Measurements from ENCODE around the gene TRAPPC3.

The TRAPPC3 gene

GRCh38 chr1:36151845-36152203, 2.5 kb upstream of the TRAPPC3 start:
- Histone ChIP-seq H3K4me3 (ENCODE audit: insufficient read depth, low read depth, low read length, poor library complexity, severe bottlenecking) (peak overlapping the region; percentile 22), H3K36me3 (ENCODE audit: control insufficient read depth, insufficient read depth, low read length) (no peaks in the 10 kb centered on the region), H3K9me3 (ENCODE audit: control insufficient read depth, low read length) (no peaks in the 10 kb centered on the region), H3K4me1 (ENCODE audit: control insufficient read depth, insufficient read depth, low read length, poor library complexity, severe bottlenecking) (peaks cover 59% of the 10 kb centered on the region), H3K27ac (ENCODE audit: insufficient read depth, low read length, poor library complexity, severe bottlenecking) (peak overlapping the region; percentile 91), H3K27me3 (replicated peaks; ENCODE audit: control insufficient read depth, insufficient read depth, low read length, poor library complexity, severe bottlenecking) (no peaks in the 10 kb centered on the region)
- peak; percentile 38 to 56 (median 50) for DNase-seq

- DNase-seq = no peak
- H3K9me3 ChIP-seq (ENCODE audit: control insufficient read depth, low read length) = no peaks in the 10 kb centered on the region
- no peaks in the 10 kb centered on the region for H3K36me3 ChIP-seq (ENCODE audit: control insufficient read depth, insufficient read depth, low read length)
- peaks cover 59% of the 10 kb centered on the region for H3K4me1 ChIP-seq (ENCODE audit: control insufficient read depth, insufficient read depth, low read length, poor library complexity, severe bottlenecking)
- H3K27me3 ChIP-seq (replicated peaks; ENCODE audit: control insufficient read depth, insufficient read depth, low read length, poor library complexity, severe bottlenecking) = no peaks in the 10 kb centered on the region
- peak overlapping the region; percentile 91 for H3K27ac ChIP-seq (ENCODE audit: insufficient read depth, low read length, poor library complexity, severe bottlenecking)
- H3K4me3 ChIP-seq (ENCODE audit: insufficient read depth, low read depth, low read length, poor library complexity, severe bottlenecking) = peak overlapping the region; percentile 22
Observed at GRCh38 chr1:36151134-36151844, 2.0 kb upstream of the TRAPPC3 start.

- Histone ChIP-seq H3K27ac (ENCODE audit: insufficient read depth, low read length, poor library complexity, severe bottlenecking) (peak overlapping the region; percentile 91), H3K27me3 (replicated peaks; ENCODE audit: control insufficient read depth, insufficient read depth, low read length, poor library complexity, severe bottlenecking) (no peaks in the 10 kb centered on the region), H3K4me1 (ENCODE audit: control insufficient read depth, insufficient read depth, low read length, poor library complexity, severe bottlenecking) (peaks cover 59% of the 10 kb centered on the region), H3K4me3 (ENCODE audit: insufficient read depth, low read depth, low read length, poor library complexity, severe bottlenecking) (peak overlapping the region; percentile 10), H3K9me3 (ENCODE audit: control insufficient read depth, low read length) (no peaks in the 10 kb centered on the region), H3K36me3 (ENCODE audit: control insufficient read depth, insufficient read depth, low read length) (no peaks in the 10 kb centered on the region)
- DNase-seq = peak; percentile 62 to 69 (median 66)
Observed at GRCh38 chr1:36150296-36151133, 1.2 kb upstream of the TRAPPC3 start.

GRCh38 chr1:36149973-36150295, 648 bp upstream of the TRAPPC3 start:
- no peaks in the 10 kb centered on the region for H3K9me3 ChIP-seq (ENCODE audit: control insufficient read depth, low read length)
- no peak for DNase-seq
- no peaks in the 10 kb centered on the region for H3K27me3 ChIP-seq (replicated peaks; ENCODE audit: control insufficient read depth, insufficient read depth, low read length, poor library complexity, severe bottlenecking)
- no peak overlapping the region for H3K4me3 ChIP-seq (ENCODE audit: insufficient read depth, low read depth, low read length, poor library complexity, severe bottlenecking)
- peak overlapping the region; percentile 91 for H3K27ac ChIP-seq (ENCODE audit: insufficient read depth, low read length, poor library complexity, severe bottlenecking)
- no peaks in the 10 kb centered on the region for H3K36me3 ChIP-seq (ENCODE audit: control insufficient read depth, insufficient read depth, low read length)
- peaks cover 54% of the 10 kb centered on the region for H3K4me1 ChIP-seq (ENCODE audit: control insufficient read depth, insufficient read depth, low read length, poor library complexity, severe bottlenecking)

- Histone ChIP-seq H3K36me3 (ENCODE audit: control insufficient read depth, insufficient read depth, low read length) (no peaks in the 10 kb centered on the region), H3K4me1 (ENCODE audit: control insufficient read depth, insufficient read depth, low read length, poor library complexity, severe bottlenecking) (peaks cover 49% of the 10 kb centered on the region), H3K4me3 (ENCODE audit: insufficient read depth, low read depth, low read length, poor library complexity, severe bottlenecking) (peak overlapping the region; percentile 65), H3K9me3 (ENCODE audit: control insufficient read depth, low read length) (no peaks in the 10 kb centered on the region), H3K27ac (ENCODE audit: insufficient read depth, low read length, poor library complexity, severe bottlenecking) (peak overlapping the region; percentile 91), H3K27me3 (replicated peaks; ENCODE audit: control insufficient read depth, insufficient read depth, low read length, poor library complexity, severe bottlenecking) (no peaks in the 10 kb centered on the region)
- no peak for DNase-seq
Observed at GRCh38 chr1:36148821-36149236, 457 bp downstream of the TRAPPC3 start.

GRCh38 chr1:36144413-36144812, 4.9 kb downstream of the TRAPPC3 start:
- no peak overlapping the region for H3K4me3 ChIP-seq (ENCODE audit: insufficient read depth, low read depth, low read length, poor library complexity, severe bottlenecking)
- peaks cover 6% of the 10 kb centered on the region for H3K36me3 ChIP-seq (ENCODE audit: control insufficient read depth, insufficient read depth, low read length)
- no peaks in the 10 kb centered on the region for H3K27me3 ChIP-seq (replicated peaks; ENCODE audit: control insufficient read depth, insufficient read depth, low read length, poor library complexity, severe bottlenecking)
- no peak overlapping the region for H3K27ac ChIP-seq (ENCODE audit: insufficient read depth, low read length, poor library complexity, severe bottlenecking)
- peaks cover 12% of the 10 kb centered on the region for H3K4me1 ChIP-seq (ENCODE audit: control insufficient read depth, insufficient read depth, low read length, poor library complexity, severe bottlenecking)
- H3K9me3 ChIP-seq (ENCODE audit: control insufficient read depth, low read length) = no peaks in the 10 kb centered on the region
- no peak for DNase-seq

GRCh38 chr1:36143424-36143823, 5.9 kb downstream of the TRAPPC3 start:
- H3K4me3 ChIP-seq (ENCODE audit: insufficient read depth, low read depth, low read length, poor library complexity, severe bottlenecking) = no peak overlapping the region
- no peak overlapping the region for H3K27ac ChIP-seq (ENCODE audit: insufficient read depth, low read length, poor library complexity, severe bottlenecking)
- peaks cover 11% of the 10 kb centered on the region for H3K36me3 ChIP-seq (ENCODE audit: control insufficient read depth, insufficient read depth, low read length)
- peaks cover 8% of the 10 kb centered on the region for H3K4me1 ChIP-seq (ENCODE audit: control insufficient read depth, insufficient read depth, low read length, poor library complexity, severe bottlenecking)
- no peaks in the 10 kb centered on the region for H3K27me3 ChIP-seq (replicated peaks; ENCODE audit: control insufficient read depth, insufficient read depth, low read length, poor library complexity, severe bottlenecking)
- DNase-seq = no peak
- no peaks in the 10 kb centered on the region for H3K9me3 ChIP-seq (ENCODE audit: control insufficient read depth, low read length)

- Histone ChIP-seq H3K4me1 (ENCODE audit: control insufficient read depth, insufficient read depth, low read length, poor library complexity, severe bottlenecking) (no peaks in the 10 kb centered on the region), H3K4me3 (ENCODE audit: insufficient read depth, low read depth, low read length, poor library complexity, severe bottlenecking) (no peak overlapping the region), H3K36me3 (ENCODE audit: control insufficient read depth, insufficient read depth, low read length) (peaks cover 23% of the 10 kb centered on the region), H3K9me3 (ENCODE audit: control insufficient read depth, low read length) (no peaks in the 10 kb centered on the region), H3K27me3 (replicated peaks; ENCODE audit: control insufficient read depth, insufficient read depth, low read length, poor library complexity, severe bottlenecking) (no peaks in the 10 kb centered on the region), H3K27ac (ENCODE audit: insufficient read depth, low read length, poor library complexity, severe bottlenecking) (no peak overlapping the region)
- no peak for DNase-seq
Observed at GRCh38 chr1:36142121-36142520, 7.2 kb downstream of the TRAPPC3 start.

- no peaks in the 10 kb centered on the region for H3K27me3 ChIP-seq (replicated peaks; ENCODE audit: control insufficient read depth, insufficient read depth, low read length, poor library complexity, severe bottlenecking)
- H3K4me3 ChIP-seq (ENCODE audit: insufficient read depth, low read depth, low read length, poor library complexity, severe bottlenecking) = no peak overlapping the region
- peaks cover 33% of the 10 kb centered on the region for H3K36me3 ChIP-seq (ENCODE audit: control insufficient read depth, insufficient read depth, low read length)
- no peak overlapping the region for H3K27ac ChIP-seq (ENCODE audit: insufficient read depth, low read length, poor library complexity, severe bottlenecking)
- no peak for DNase-seq
- no peaks in the 10 kb centered on the region for H3K4me1 ChIP-seq (ENCODE audit: control insufficient read depth, insufficient read depth, low read length, poor library complexity, severe bottlenecking)
- H3K9me3 ChIP-seq (ENCODE audit: control insufficient read depth, low read length) = no peaks in the 10 kb centered on the region
Observed at GRCh38 chr1:36139521-36139920, 9.8 kb downstream of the TRAPPC3 start.

- Histone ChIP-seq H3K27ac (ENCODE audit: insufficient read depth, low read length, poor library complexity, severe bottlenecking) (no peak overlapping the region), H3K27me3 (replicated peaks; ENCODE audit: control insufficient read depth, insufficient read depth, low read length, poor library complexity, severe bottlenecking) (no peaks in the 10 kb centered on the region), H3K9me3 (ENCODE audit: control insufficient read depth, low read length) (no peaks in the 10 kb centered on the region), H3K4me1 (ENCODE audit: control insufficient read depth, insufficient read depth, low read length, poor library complexity, severe bottlenecking) (no peaks in the 10 kb centered on the region), H3K4me3 (ENCODE audit: insufficient read depth, low read depth, low read length, poor library complexity, severe bottlenecking) (no peak overlapping the region), H3K36me3 (ENCODE audit: control insufficient read depth, insufficient read depth, low read length) (peaks cover 33% of the 10 kb centered on the region)
- no peak for DNase-seq
Observed at GRCh38 chr1:36137776-36138175, 11.5 kb downstream of the TRAPPC3 start.

All from effector memory CD4-positive, alpha-beta T cell (primary cell).